Measurements from ENCODE around the gene EIF3D.

EIF3D gene

DNA sequence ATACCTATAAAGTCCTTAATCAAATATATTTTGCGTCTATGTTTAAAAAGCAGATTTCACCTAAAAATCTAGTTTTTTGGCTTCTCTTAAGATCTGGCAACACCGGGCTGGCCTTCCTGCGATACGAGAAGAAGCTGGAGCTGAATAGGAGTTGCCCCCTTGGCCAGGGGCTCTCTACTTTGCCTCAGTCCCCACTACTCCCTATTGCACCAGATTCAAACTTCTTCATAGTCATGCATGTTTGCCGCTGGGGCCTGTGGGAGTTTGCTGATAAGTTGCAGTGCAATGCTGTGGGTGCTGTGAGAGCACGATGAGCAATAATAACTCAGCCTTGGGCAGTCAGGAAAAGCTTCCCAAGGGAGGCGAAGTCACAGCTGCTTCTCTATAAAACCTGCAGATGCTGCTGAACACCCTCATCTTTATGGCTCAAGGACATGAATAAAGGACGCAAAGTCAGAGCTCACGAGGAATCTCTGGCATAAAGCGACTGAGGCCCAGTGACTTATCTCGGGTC lies 15.2 kb upstream of the EIF3D start:
- H3K4me2 ChIP-seq (ENCODE audit: low read depth, low read length), result no peak overlapping the region
- no peaks in the 10 kb centered on the region for H3F3A ChIP-seq (ENCODE audit: insufficient read depth, low read length)
- H3K9me2 ChIP-seq (replicated peaks; ENCODE audit: insufficient read depth, low read length), result no peaks in the 10 kb centered on the region
- peaks cover 30% of the 10 kb centered on the region for H3K27me3 ChIP-seq (replicated peaks; ENCODE audit: insufficient read depth, low read length)
- H3K36me3 ChIP-seq (replicated peaks; ENCODE audit: insufficient read depth, low read length), result no peaks in the 10 kb centered on the region
- H3K9me3 ChIP-seq (replicated peaks; ENCODE audit: insufficient read depth, low read length), result no peaks in the 10 kb centered on the region
- no peaks in the 10 kb centered on the region for H3K79me2 ChIP-seq (ENCODE audit: low read length)
- no peak overlapping the region for H3K9ac ChIP-seq (ENCODE audit: low read length)
- no peaks in the 10 kb centered on the region for H4K20me1 ChIP-seq (ENCODE audit: insufficient read depth, low read length)
- H2AFZ ChIP-seq (ENCODE audit: low read length), result no peak overlapping the region
- H3K4me1 ChIP-seq (ENCODE audit: low read length), result no peaks in the 10 kb centered on the region
- no peak overlapping the region for H3K27ac ChIP-seq (ENCODE audit: low read length)
- no peak overlapping the region for H3K4me3 ChIP-seq (ENCODE audit: low read length)
- DNase-seq, result no peak
- TF ChIP-seq, protein P1, sequence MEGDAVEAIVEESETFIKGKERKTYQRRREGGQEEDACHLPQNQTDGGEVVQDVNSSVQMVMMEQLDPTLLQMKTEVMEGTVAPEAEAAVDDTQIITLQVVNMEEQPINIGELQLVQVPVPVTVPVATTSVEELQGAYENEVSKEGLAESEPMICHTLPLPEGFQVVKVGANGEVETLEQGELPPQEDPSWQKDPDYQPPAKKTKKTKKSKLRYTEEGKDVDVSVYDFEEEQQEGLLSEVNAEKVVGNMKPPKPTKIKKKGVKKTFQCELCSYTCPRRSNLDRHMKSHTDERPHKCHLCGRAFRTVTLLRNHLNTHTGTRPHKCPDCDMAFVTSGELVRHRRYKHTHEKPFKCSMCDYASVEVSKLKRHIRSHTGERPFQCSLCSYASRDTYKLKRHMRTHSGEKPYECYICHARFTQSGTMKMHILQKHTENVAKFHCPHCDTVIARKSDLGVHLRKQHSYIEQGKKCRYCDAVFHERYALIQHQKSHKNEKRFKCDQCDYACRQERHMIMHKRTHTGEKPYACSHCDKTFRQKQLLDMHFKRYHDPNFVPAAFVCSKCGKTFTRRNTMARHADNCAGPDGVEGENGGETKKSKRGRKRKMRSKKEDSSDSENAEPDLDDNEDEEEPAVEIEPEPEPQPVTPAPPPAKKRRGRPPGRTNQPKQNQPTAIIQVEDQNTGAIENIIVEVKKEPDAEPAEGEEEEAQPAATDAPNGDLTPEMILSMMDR (IDR thresholded peaks at IDR 0.05; ENCODE audit: low read length), result no peak
- no peak for TF ChIP-seq EZH2phosphoT487 (IDR thresholded peaks at IDR 0.05; ENCODE audit: low read length)
- TF ChIP-seq EZH2 (optimal IDR thresholded peaks at IDR 0.05; ENCODE audit: low read depth, low read length), result no peak

- no peaks in the 10 kb centered on the region for H3K9me3 ChIP-seq (replicated peaks; ENCODE audit: insufficient read depth, low read length)
- TF ChIP-seq EZH2 (optimal IDR thresholded peaks at IDR 0.05; ENCODE audit: low read depth, low read length), result no peak
- no peak overlapping the region for H3K27ac ChIP-seq (ENCODE audit: low read length)
- no peak overlapping the region for H3K4me3 ChIP-seq (ENCODE audit: low read length)
- no peaks in the 10 kb centered on the region for H3K36me3 ChIP-seq (replicated peaks; ENCODE audit: insufficient read depth, low read length)
- H3K79me2 ChIP-seq (ENCODE audit: low read length), result no peaks in the 10 kb centered on the region
- DNase-seq, result no peak
- H3K4me2 ChIP-seq (ENCODE audit: low read depth, low read length), result no peak overlapping the region
- H3K4me1 ChIP-seq (ENCODE audit: low read length), result no peaks in the 10 kb centered on the region
- H3K9ac ChIP-seq (ENCODE audit: low read length), result no peak overlapping the region
- no peaks in the 10 kb centered on the region for H3F3A ChIP-seq (ENCODE audit: insufficient read depth, low read length)
- H3K27me3 ChIP-seq (replicated peaks; ENCODE audit: insufficient read depth, low read length), result peaks cover 15% of the 10 kb centered on the region
- H3K9me2 ChIP-seq (replicated peaks; ENCODE audit: insufficient read depth, low read length), result no peaks in the 10 kb centered on the region
- no peaks in the 10 kb centered on the region for H4K20me1 ChIP-seq (ENCODE audit: insufficient read depth, low read length)
- no peak overlapping the region for H2AFZ ChIP-seq (ENCODE audit: low read length)
Observed at GRCh38 chr22:36541831-36542411, 13.0 kb upstream of the EIF3D start.

DNA sequence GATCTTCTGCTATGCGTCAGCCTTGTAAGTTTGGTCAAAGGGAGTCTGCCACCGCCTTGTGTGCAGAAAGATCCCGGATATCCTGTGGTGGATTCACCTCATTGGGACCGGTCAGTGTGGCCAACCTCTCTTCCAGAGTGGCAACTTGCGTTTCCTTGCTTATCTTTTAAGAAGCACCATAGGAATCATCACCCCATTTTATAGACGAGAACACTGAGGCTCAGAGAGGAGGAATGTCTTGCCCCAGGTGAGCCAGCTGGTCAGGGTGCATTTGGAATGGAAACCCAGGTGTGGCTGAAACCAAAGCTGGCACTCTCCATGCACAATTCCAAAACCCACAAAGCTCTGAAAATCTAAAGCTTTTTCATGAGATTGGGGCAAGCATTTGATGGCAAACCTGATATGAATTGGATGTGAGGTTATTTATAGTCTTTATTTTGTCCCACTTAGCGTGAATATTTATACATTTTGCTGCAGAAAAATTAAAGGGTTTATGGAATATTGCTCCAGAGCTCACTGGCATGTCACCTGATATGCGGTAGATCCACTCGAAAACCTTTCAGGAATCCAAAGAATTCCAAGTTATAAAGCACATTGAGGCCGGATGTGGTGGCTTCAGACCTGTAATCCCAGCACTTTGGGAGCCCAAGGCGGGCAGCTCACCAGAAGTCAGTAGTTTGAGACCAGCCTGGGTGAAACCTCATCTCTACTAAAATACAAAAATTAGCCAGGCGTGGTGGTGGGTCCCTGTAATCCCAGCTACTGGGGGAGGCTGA lies 12.1 kb upstream of the EIF3D start:
- no peaks in the 10 kb centered on the region for H3K9me3 ChIP-seq (replicated peaks; ENCODE audit: insufficient read depth, low read length)
- H3K36me3 ChIP-seq (replicated peaks; ENCODE audit: insufficient read depth, low read length), result no peaks in the 10 kb centered on the region
- no peak overlapping the region for H3K27ac ChIP-seq (ENCODE audit: low read length)
- H3K79me2 ChIP-seq (ENCODE audit: low read length), result no peaks in the 10 kb centered on the region
- H3K9me2 ChIP-seq (replicated peaks; ENCODE audit: insufficient read depth, low read length), result no peaks in the 10 kb centered on the region
- TF ChIP-seq, protein P1 (IDR thresholded peaks at IDR 0.05; ENCODE audit: low read length), result no peak
- no peak overlapping the region for H2AFZ ChIP-seq (ENCODE audit: low read length)
- no peak overlapping the region for H3K4me2 ChIP-seq (ENCODE audit: low read depth, low read length)
- peaks cover 19% of the 10 kb centered on the region for H3K27me3 ChIP-seq (replicated peaks; ENCODE audit: insufficient read depth, low read length)
- H3K4me3 ChIP-seq (ENCODE audit: low read length), result no peak overlapping the region
- H4K20me1 ChIP-seq (ENCODE audit: insufficient read depth, low read length), result no peaks in the 10 kb centered on the region
- H3K4me1 ChIP-seq (ENCODE audit: low read length), result no peaks in the 10 kb centered on the region
- no peak overlapping the region for H3K9ac ChIP-seq (ENCODE audit: low read length)
- H3F3A ChIP-seq (ENCODE audit: insufficient read depth, low read length), result no peaks in the 10 kb centered on the region
- no peak for DNase-seq

DNA sequence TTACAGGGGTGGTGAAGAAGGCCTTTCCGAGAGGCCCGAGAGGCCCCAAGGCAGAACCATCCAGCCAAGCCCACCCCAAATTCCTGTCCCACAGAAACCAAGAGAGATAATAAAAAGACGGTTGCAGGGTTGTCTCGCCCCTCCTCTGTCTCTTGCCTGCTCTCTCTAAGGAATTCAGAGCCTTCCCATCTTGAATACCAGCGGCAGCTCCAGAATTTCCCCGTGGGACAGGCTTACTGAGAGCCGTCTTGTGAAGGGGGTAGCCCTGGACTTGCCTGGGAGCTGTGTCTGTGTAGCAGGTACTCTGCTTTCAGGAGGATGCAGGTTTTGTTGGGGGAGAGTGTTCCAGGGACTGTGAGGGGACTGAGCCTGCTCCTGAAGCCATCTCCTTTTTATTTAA lies 9.6 kb upstream of the EIF3D start:
- Histone ChIP-seq H3K9ac (ENCODE audit: low read length) (no peak overlapping the region), H3K27ac (ENCODE audit: low read length) (no peak overlapping the region), H3K36me3 (replicated peaks; ENCODE audit: insufficient read depth, low read length) (no peaks in the 10 kb centered on the region), H3K9me2 (replicated peaks; ENCODE audit: insufficient read depth, low read length) (no peaks in the 10 kb centered on the region), H3F3A (ENCODE audit: insufficient read depth, low read length) (no peaks in the 10 kb centered on the region), H3K9me3 (replicated peaks; ENCODE audit: insufficient read depth, low read length) (no peaks in the 10 kb centered on the region), H3K27me3 (replicated peaks; ENCODE audit: insufficient read depth, low read length) (peaks cover 11% of the 10 kb centered on the region), H3K79me2 (ENCODE audit: low read length) (no peaks in the 10 kb centered on the region), H4K20me1 (ENCODE audit: insufficient read depth, low read length) (no peaks in the 10 kb centered on the region), H3K4me3 (ENCODE audit: low read length) (no peak overlapping the region), H2AFZ (ENCODE audit: low read length) (no peak overlapping the region), H3K4me2 (ENCODE audit: low read depth, low read length) (no peak overlapping the region), H3K4me1 (ENCODE audit: low read length) (no peaks in the 10 kb centered on the region)
- TF ChIP-seq EZH2 (optimal IDR thresholded peaks at IDR 0.05; ENCODE audit: low read depth, low read length) (no peak), EZH2phosphoT487 (IDR thresholded peaks at IDR 0.05; ENCODE audit: low read length) (no peak)
- TF ChIP-seq, protein P1 (IDR thresholded peaks at IDR 0.05; ENCODE audit: low read length), result no peak
- no peak for DNase-seq
